MM.1S (cell line): ENCODE measurements around the gene DAD1.
"Not testable (repeated sequence)": the region's sequence is repeated elsewhere in the genome, so short reads cannot be mapped to it uniquely, and the experiment has no call there.

Experiments used
- DNase-seq: peaks from one replicate; pipeline ENCODE4 v3.0.0-alpha.2; 2015
- H2AFZ ChIP-seq: fragments of 300-600 bp; sonication (generic); 2 replicates; pipeline ENCODE4 v1.6.0; 2016; ENCODE audit warnings: antibody characterized with exemption, low read length
- H3F3A ChIP-seq: fragments of 300-600 bp; sonication (generic); 2 replicates; pipeline ENCODE4 v1.6.1; 2016; ENCODE audit warnings: mild to moderate bottlenecking, antibody characterized with exemption, low read length, moderate library complexity, mixed read lengths; ENCODE audit not compliant: insufficient read depth
- H3K27ac ChIP-seq: fragments of 300-600 bp; sonication (generic); 2 replicates; pipeline ENCODE4 v1.5.1; 2016; ENCODE audit warnings: mild to moderate bottlenecking, low read length
- H3K27me3 ChIP-seq: fragments of 300-600 bp; sonication (generic); replicated peaks from 2 replicates; pipeline ENCODE4 v1.6.0; 2016; ENCODE audit warnings: low read length; ENCODE audit not compliant: insufficient read depth
- H3K36me3 ChIP-seq: fragments of 300-600 bp; sonication (generic); replicated peaks from 2 replicates; pipeline ENCODE4 v1.6.1; 2016; ENCODE audit warnings: mild to moderate bottlenecking, low read length, mixed read lengths; ENCODE audit not compliant: insufficient read depth
- H3K4me1 ChIP-seq: fragments of 300-600 bp; sonication (generic); 2 replicates; pipeline ENCODE4 v1.6.1; 2016; ENCODE audit warnings: low read length, mixed read lengths
- H3K4me2 ChIP-seq: fragments of 300-600 bp; sonication (generic); 2 replicates; pipeline ENCODE4 v1.6.0; 2016; ENCODE audit warnings: low read depth, low read length
- H3K4me3 ChIP-seq: fragments of 300-600 bp; sonication (generic); 2 replicates; pipeline ENCODE4 v1.5.1; 2016; ENCODE audit warnings: low read length, mixed read lengths
- H3K79me2 ChIP-seq: fragments of 300-600 bp; sonication (generic); 2 replicates; pipeline ENCODE4 v1.6.1; 2016; ENCODE audit warnings: mixed run types, low read length, mixed read lengths
- H3K9ac ChIP-seq: fragments of 300-600 bp; sonication (generic); 2 replicates; pipeline ENCODE4 v1.6.1; 2016; ENCODE audit warnings: low read length, mixed read lengths
- H3K9me2 ChIP-seq: fragments of 300-600 bp; sonication (generic); replicated peaks from 2 replicates; pipeline ENCODE4 v1.6.1; 2016; ENCODE audit warnings: mild to moderate bottlenecking, low read length, mixed read lengths; ENCODE audit not compliant: insufficient read depth
- H3K9me3 ChIP-seq: fragments of 300-600 bp; sonication (generic); replicated peaks from 2 replicates; pipeline ENCODE4 v1.6.1; 2016; ENCODE audit warnings: mild to moderate bottlenecking, low read length, mixed read lengths; ENCODE audit not compliant: insufficient read depth
- H4K20me1 ChIP-seq: fragments of 300-600 bp; sonication (generic); 2 replicates; pipeline ENCODE4 v1.6.1; 2016; ENCODE audit warnings: mild to moderate bottlenecking, low read length, moderate library complexity, mixed read lengths; ENCODE audit not compliant: insufficient read depth
- EZH2 ChIP-seq: fragments of 300-600 bp; sonication (generic); optimal IDR thresholded peaks from 2 replicates; pipeline ENCODE3; 2017; ENCODE audit warnings: low read depth, mild to moderate bottlenecking, antibody characterized with exemption, low read length, mixed read lengths
- EZH2phosphoT487 ChIP-seq: fragments of 300-600 bp; sonication (generic); IDR thresholded peaks from 2 replicates; pipeline ENCODE4 v1.6.1; 2018; ENCODE audit warnings: antibody characterized with exemption, low read length
- TF ChIP-seq, protein P1 (sequence below): fragments of 300-600 bp; sonication (generic); IDR thresholded peaks from 2 replicates; pipeline ENCODE4 v1.5.1; 2016; ENCODE audit warnings: antibody characterized with exemption, low read length, mixed read lengths

DAD1 gene

DNA sequence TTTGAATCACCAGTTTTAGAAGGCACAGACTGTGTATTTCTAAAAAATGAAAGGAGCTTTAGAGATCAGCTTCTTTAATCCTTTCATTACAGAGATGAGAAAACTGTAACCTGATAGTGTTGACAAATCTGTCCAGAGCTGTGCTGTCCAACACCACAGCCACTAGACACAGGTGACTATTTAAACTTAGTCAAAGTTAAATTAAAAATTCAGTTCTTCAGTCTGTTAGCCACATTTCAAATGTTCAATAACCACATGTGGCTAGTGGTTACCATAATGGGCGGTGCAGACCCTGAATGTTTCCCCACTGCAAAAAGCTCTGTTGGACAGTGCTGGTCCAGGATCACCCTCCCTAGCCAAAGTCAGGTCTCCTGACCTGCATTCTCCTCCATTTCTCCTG, 21.6 kb downstream of the DAD1 start:
- peak overlapping the region; percentile 26; the same call in 1 of the 2 replicates for H3K9ac ChIP-seq
- peaks cover 40% of the 10 kb centered on the region for H3F3A ChIP-seq
- peaks cover 62% of the 10 kb centered on the region for H3K4me1 ChIP-seq
- no peaks in the 10 kb centered on the region for H3K27me3 ChIP-seq
- no peaks in the 10 kb centered on the region for H3K9me2 ChIP-seq
- H3K27ac ChIP-seq: peak overlapping the region; percentile 97
- TF ChIP-seq, protein P1, sequence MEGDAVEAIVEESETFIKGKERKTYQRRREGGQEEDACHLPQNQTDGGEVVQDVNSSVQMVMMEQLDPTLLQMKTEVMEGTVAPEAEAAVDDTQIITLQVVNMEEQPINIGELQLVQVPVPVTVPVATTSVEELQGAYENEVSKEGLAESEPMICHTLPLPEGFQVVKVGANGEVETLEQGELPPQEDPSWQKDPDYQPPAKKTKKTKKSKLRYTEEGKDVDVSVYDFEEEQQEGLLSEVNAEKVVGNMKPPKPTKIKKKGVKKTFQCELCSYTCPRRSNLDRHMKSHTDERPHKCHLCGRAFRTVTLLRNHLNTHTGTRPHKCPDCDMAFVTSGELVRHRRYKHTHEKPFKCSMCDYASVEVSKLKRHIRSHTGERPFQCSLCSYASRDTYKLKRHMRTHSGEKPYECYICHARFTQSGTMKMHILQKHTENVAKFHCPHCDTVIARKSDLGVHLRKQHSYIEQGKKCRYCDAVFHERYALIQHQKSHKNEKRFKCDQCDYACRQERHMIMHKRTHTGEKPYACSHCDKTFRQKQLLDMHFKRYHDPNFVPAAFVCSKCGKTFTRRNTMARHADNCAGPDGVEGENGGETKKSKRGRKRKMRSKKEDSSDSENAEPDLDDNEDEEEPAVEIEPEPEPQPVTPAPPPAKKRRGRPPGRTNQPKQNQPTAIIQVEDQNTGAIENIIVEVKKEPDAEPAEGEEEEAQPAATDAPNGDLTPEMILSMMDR: no peak
- TF ChIP-seq EZH2 (no peak), EZH2phosphoT487 (no peak)
- DNase-seq: peak; percentile 51
- peaks cover 36% of the 10 kb centered on the region for H3K79me2 ChIP-seq
- H3K4me2 ChIP-seq: peak overlapping the region; percentile 32
- no peaks in the 10 kb centered on the region for H4K20me1 ChIP-seq
- no peak overlapping the region for H3K4me3 ChIP-seq
- no peaks in the 10 kb centered on the region for H3K9me3 ChIP-seq
- H3K36me3 ChIP-seq: no peaks in the 10 kb centered on the region
- no peak overlapping the region for H2AFZ ChIP-seq

DNA sequence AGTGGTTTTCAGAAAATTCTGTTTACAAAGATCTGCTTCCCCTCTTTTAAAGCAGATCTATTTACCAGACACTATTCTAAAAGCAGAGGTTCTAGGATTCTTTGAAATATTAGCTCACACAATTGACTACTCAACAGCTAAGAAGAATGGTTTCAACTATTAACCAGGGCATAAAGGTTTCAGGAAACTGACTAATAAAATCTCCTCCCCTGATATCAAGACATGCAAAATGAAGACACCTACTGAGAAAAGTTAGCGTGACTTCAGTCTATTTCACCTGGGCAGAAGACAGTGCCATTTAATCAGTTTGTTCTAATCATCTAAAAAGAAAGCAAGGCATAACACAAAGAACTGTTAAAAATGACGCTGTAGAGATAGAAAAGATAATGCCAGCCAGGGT, 22.2 kb downstream of the DAD1 start:
- H3K79me2 ChIP-seq: peaks cover 36% of the 10 kb centered on the region
- no peaks in the 10 kb centered on the region for H3K9me3 ChIP-seq
- no peak for DNase-seq
- H3K4me2 ChIP-seq: peak overlapping the region; percentile 32
- H4K20me1 ChIP-seq: no peaks in the 10 kb centered on the region
- H3K9ac ChIP-seq: peak overlapping the region; percentile 26
- no peak overlapping the region for H2AFZ ChIP-seq
- peaks cover 40% of the 10 kb centered on the region for H3F3A ChIP-seq
- H3K27me3 ChIP-seq: no peaks in the 10 kb centered on the region
- TF ChIP-seq EZH2: no peak
- no peaks in the 10 kb centered on the region for H3K9me2 ChIP-seq
- peak overlapping the region; percentile 97 for H3K27ac ChIP-seq
- no peaks in the 10 kb centered on the region for H3K36me3 ChIP-seq
- H3K4me1 ChIP-seq: peaks cover 64% of the 10 kb centered on the region
- no peak overlapping the region for H3K4me3 ChIP-seq

DNA sequence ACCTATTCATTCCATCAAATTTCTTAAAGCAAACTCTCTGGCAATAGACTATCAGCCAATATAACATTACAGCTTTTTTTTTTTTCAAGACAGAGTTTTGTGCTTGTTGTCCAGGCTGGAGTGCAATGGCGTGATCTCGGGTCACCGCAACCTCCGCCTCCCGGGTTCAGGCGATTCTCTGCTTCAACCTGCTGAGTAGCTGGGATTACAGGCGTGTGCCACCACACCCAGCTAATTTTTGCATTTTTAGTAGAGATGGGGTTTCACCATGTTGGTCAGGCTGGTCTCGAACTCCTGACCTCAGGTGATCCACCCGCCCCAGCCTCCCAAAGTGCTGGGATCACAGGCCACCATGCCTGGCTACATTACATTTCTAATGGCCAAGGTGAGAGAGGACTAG, 22.8 kb downstream of the DAD1 start:
- H3K4me3 ChIP-seq, H3K36me3 ChIP-seq, H4K20me1 ChIP-seq, DNase-seq, H2AFZ ChIP-seq, H3K9me2 ChIP-seq, H3K9ac ChIP-seq, H3K9me3 ChIP-seq, H3K27me3 ChIP-seq: not testable (repeated sequence)
- Histone ChIP-seq H3K79me2 (peaks cover 36% of the 10 kb centered on the region), H3K27ac (peak overlapping the region; percentile 97; the same call in 1 of the 2 replicates), H3K4me2 (0 out of 2 replicates have a peak overlapping the region, but pooled peaks have one; percentile 60), H3K4me1 (peaks cover 67% of the 10 kb centered on the region), H3F3A (peaks cover 39% of the 10 kb centered on the region)

DNA sequence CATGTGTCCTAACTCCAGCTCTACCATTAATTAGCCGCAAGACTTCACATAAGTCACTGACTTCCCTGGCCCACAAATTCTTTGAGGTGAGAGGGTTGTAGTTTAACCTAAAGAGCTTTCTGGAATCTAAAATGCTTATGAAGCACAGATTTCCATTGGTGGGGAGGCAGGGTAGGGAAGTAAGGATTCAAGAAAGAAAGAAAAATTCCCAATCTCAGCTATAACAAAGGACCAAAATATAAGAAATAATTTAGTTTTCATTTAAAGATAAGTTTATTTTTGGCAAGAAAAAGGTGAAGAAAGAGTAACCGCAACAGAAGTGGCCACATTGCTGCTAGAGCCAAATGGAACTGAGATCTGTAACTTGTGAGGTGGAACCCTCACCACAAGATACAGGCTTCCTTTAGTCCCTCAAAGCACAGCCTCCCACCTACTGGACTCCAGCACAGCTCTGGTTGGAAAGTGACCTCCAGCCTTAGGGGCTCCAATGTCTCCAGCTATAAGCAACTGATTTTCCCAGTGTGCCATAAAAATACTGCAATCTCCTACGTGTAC, 23.6 kb downstream of the DAD1 start:
- peak overlapping the region; percentile 60; the same call in 1 of the 2 replicates for H3K4me2 ChIP-seq
- TF ChIP-seq EZH2phosphoT487: no peak
- TF ChIP-seq, protein P1: no peak
- no peak for TF ChIP-seq EZH2
- H4K20me1 ChIP-seq: no peaks in the 10 kb centered on the region
- peak overlapping the region; percentile 49; the same call in 1 of the 2 replicates for H3K9ac ChIP-seq
- no peak overlapping the region for H3K4me3 ChIP-seq
- peaks cover 65% of the 10 kb centered on the region for H3K4me1 ChIP-seq
- H3K27me3 ChIP-seq: no peaks in the 10 kb centered on the region
- H2AFZ ChIP-seq: no peak overlapping the region
- H3K36me3 ChIP-seq: no peaks in the 10 kb centered on the region
- peaks cover 36% of the 10 kb centered on the region for H3K79me2 ChIP-seq
- no peaks in the 10 kb centered on the region for H3K9me2 ChIP-seq
- peak overlapping the region; percentile 97 for H3K27ac ChIP-seq
- no peak for DNase-seq
- H3F3A ChIP-seq: peaks cover 37% of the 10 kb centered on the region
- no peaks in the 10 kb centered on the region for H3K9me3 ChIP-seq
